ENCODE results near the gene EIF2B4.
A peak's percentile ranks its signal among the peaks of the same experiment; 100 is the strongest.

Gene EIF2B4

DNA sequence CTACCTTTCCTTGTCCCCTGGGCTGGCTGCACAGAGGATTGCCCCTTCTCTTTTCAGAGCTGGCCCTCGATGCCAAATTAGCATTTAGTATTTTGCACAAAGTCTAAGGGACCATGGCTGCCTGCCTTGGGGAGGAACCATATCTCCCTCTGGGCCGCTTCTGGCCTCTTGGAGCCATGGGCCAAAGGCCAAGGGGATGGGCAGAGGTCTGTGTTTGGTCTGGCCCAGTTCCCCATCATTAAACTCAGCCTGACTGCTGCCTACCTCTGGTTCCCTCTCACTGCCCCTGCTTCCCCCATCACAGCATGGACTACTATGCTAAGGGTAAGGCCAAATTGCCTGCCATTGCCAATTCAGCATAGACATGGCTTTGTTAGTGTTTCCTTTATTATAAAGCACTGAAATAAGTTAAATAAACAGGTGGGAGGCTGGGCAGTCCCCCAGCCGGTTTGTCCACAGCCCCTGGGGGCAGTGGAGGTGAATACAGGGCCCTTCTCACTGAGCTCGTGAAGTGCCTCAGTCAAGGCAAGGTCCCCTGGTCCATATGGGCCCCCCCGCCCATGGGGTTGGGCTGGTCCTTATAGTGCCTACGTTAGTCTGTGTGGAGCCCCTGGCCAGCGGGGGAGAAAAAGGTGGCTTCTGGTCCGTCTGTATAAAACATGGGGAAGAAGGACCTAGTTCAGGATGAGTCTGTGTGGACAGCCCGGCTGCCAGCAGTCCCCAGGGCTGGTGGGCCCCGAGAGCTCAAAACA is 6.9 kb upstream of the EIF2B4 start:
- Histone ChIP-seq H2BK120ac (ENCODE audit: low read depth, low read length) (no peak overlapping the region), H2AFZ (ENCODE audit: low read depth, low read length) (no peak overlapping the region), H3K4me3 (ENCODE audit: insufficient read depth in 1 of 2, low read depth in 1 of 2, low read length in 2 of 2) (no peak overlapping the region), H3K9ac (ENCODE audit: low read length) (peak overlapping the region; percentile 10), H3K79me1 (replicated peaks; ENCODE audit: low read length, poor library complexity, severe bottlenecking) (peaks cover 30% of the 10 kb centered on the region), H3K4me2 (ENCODE audit: low read length, poor library complexity, severe bottlenecking) (no peak overlapping the region), H4K91ac (ENCODE audit: low read length) (no peak overlapping the region), H2BK15ac (ENCODE audit: low read depth, poor library complexity, severe bottlenecking) (no peak overlapping the region), H4K8ac (ENCODE audit: low read length) (no peak overlapping the region), H3K36me3 (ENCODE audit: control insufficient read depth in 1 of 2, insufficient read depth in 2 of 2, low read depth in 1 of 2, low read length in 2 of 2) (peaks cover 72 to 77% of the 10 kb centered on the region in 2 experiments), H3K4ac (ENCODE audit: low read depth in 1 of 2, low read length in 2 of 2) (no peak overlapping the region), H2BK12ac (ENCODE audit: low read length in 2 of 2) (no peak overlapping the region), H3K9me3 (ENCODE audit: control insufficient read depth, low read length) (no peaks in the 10 kb centered on the region), H3K23ac (ENCODE audit: low read length in 2 of 2) (no peak overlapping the region), H3K4me1 (ENCODE audit: control insufficient read depth, insufficient read depth, low read depth, low read length) (peaks cover 25% of the 10 kb centered on the region), H2AK5ac (ENCODE audit: low read length, severe bottlenecking) (no peak overlapping the region), H2BK5ac (ENCODE audit: low read depth, low read length, poor library complexity, severe bottlenecking) (no peak overlapping the region), H3K14ac (ENCODE audit: low read length in 2 of 2) (no peak overlapping the region), H3K27ac (ENCODE audit: low read length, poor library complexity, severe bottlenecking) (no peak overlapping the region), H3K27me3 (ENCODE audit: control insufficient read depth in 1 of 2, insufficient read depth in 1 of 2, low read length in 2 of 2) (no peaks in the 10 kb centered on the region), H3K18ac (ENCODE audit: low read depth in 1 of 2, low read length in 2 of 2) (no peak overlapping the region)
- 83% methylated on average over 10 of the region's 10 CpGs for WGBS
- DNase-seq = no peak

DNA sequence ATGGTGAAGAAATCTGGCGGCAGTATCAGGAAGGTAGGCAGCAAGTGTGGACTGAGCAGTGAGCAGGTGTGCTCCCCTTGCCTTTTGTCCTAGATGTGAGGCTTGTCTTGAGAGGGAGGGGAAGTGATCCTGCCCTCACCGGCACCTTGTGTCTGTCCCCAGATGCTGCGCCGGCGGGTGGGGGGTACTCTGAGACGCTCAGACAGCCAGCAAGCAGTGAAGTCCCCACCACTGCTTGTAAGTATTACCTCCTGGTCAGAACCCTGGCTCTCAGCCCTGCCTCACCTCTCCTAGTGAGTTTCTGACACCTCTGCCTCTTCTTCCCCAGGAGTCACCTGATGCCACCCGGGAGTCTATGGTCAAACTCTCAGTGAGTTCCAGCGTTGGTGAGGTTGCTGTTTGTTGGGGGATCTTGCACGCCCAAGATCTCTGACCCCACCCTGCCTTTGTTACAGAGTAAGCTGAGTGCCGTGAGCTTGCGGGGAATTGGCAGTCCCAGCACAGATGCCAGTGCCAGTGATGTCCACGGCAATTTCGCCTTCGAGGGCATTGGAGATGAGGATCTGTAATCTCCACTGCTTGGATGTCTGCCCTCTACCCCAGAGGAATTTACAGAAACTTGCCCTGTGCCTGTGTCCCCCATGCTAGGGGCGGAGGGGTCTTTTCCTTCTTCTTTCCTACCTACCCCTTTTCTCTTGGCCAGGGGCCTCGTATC is 6.2 kb upstream of the EIF2B4 start:
- no peak overlapping the region for H2AFZ ChIP-seq (ENCODE audit: low read depth, low read length)
- no peak overlapping the region for H2BK120ac ChIP-seq (ENCODE audit: low read depth, low read length)
- H2BK15ac ChIP-seq (ENCODE audit: low read depth, poor library complexity, severe bottlenecking) = no peak overlapping the region
- peaks cover 25% of the 10 kb centered on the region for H3K4me1 ChIP-seq (ENCODE audit: control insufficient read depth, insufficient read depth, low read depth, low read length)
- no peaks in the 10 kb centered on the region for H3K9me3 ChIP-seq (ENCODE audit: control insufficient read depth, low read length)
- DNase-seq = no peak
- WGBS = 97% methylated on average over 16 of the region's 16 CpGs
- no peak overlapping the region for H3K23ac ChIP-seq (ENCODE audit: low read length in 2 of 2)
- H3K18ac ChIP-seq (ENCODE audit: low read depth in 1 of 2, low read length in 2 of 2) = no peak overlapping the region
- no peak overlapping the region for H3K4me2 ChIP-seq (ENCODE audit: low read length, poor library complexity, severe bottlenecking)
- H3K4ac ChIP-seq (ENCODE audit: low read depth in 1 of 2, low read length in 2 of 2) = no peak overlapping the region
- no peak overlapping the region for H2BK5ac ChIP-seq (ENCODE audit: low read depth, low read length, poor library complexity, severe bottlenecking)
- no peaks in the 10 kb centered on the region for H3K27me3 ChIP-seq (ENCODE audit: control insufficient read depth in 1 of 2, insufficient read depth in 1 of 2, low read length in 2 of 2)
- H3K9ac ChIP-seq (ENCODE audit: low read length) = peak overlapping the region; percentile 10
- no peak overlapping the region for H2BK12ac ChIP-seq (ENCODE audit: low read length in 2 of 2)
- H3K4me3 ChIP-seq (ENCODE audit: insufficient read depth in 1 of 2, low read depth in 1 of 2, low read length in 2 of 2) = no peak overlapping the region
- H4K8ac ChIP-seq (ENCODE audit: low read length) = peak overlapping the region; percentile 14
- H3K36me3 ChIP-seq (ENCODE audit: control insufficient read depth in 1 of 2, insufficient read depth in 2 of 2, low read depth in 1 of 2, low read length in 2 of 2) = peaks cover 65 to 71% of the 10 kb centered on the region in 2 experiments
- no peak overlapping the region for H4K91ac ChIP-seq (ENCODE audit: low read length)
- peaks cover 30% of the 10 kb centered on the region for H3K79me1 ChIP-seq (replicated peaks; ENCODE audit: low read length, poor library complexity, severe bottlenecking)
- H3K14ac ChIP-seq (ENCODE audit: low read length in 2 of 2) = no peak overlapping the region
- no peak overlapping the region for H3K27ac ChIP-seq (ENCODE audit: low read length, poor library complexity, severe bottlenecking)
- no peak overlapping the region for H2AK5ac ChIP-seq (ENCODE audit: low read length, severe bottlenecking)

DNA sequence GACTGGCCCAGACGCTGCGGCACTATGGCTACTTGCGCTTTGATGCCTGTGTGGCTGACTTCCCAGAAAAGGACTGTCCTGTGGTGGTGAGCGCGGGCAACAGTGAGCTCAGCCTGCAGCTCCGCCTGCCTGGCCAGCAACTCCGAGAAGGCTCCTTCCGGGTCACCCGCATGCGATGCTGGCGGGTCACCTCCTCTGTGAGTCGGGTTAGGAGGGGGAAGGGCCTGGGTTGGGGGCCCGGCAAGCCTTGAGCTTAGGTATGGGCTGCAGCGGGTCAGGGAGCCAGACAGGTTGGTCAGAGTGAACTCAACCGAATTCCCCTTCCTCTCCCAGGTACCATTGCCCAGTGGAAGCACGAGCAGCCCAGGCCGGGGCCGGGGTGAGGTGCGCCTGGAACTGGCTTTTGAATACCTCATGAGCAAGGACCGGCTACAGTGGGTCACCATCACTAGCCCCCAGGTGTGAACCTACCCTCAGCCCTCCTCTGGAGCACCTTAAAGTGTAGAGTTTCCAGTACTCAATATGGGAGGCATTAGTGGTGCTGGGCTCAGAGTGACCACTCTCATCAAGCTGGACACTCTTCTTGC is 5.5 kb upstream of the EIF2B4 start:
- no peak overlapping the region for H3K23ac ChIP-seq (ENCODE audit: low read length in 2 of 2)
- WGBS = 96% methylated on average over 12 of the region's 20 CpGs
- no peaks in the 10 kb centered on the region for H3K27me3 ChIP-seq (ENCODE audit: control insufficient read depth in 1 of 2, insufficient read depth in 1 of 2, low read length in 2 of 2)

DNA sequence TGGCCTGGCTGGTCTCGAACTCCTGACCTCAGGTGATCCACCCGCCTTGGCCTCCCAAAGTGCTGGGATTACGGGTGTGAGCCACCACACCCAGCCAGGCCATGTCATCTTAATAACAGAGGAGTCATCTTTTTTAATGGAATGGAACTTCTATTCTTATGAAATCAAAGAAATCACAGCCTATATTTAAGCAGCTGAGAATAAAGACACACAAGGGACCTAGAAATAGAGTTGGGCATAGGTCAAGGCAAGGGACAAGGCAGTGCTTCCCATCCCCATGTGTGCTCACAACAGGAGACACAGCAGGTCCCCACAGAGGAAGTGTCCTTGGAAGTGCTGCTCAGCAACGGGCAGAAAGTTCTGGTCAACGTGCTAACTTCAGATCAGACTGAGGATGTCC is 3.4 kb upstream of the EIF2B4 start:
- no peak overlapping the region for H4K8ac ChIP-seq (ENCODE audit: low read length)
- H2AK5ac ChIP-seq (ENCODE audit: low read length, severe bottlenecking) = no peak overlapping the region
- peak overlapping the region; percentile 9 for H4K91ac ChIP-seq (ENCODE audit: low read length)
- H2BK120ac ChIP-seq (ENCODE audit: low read depth, low read length) = no peak overlapping the region
- DNase-seq = no peak
- H3K9me3 ChIP-seq (ENCODE audit: control insufficient read depth, low read length) = no peaks in the 10 kb centered on the region
- H3K27ac ChIP-seq (ENCODE audit: low read length, poor library complexity, severe bottlenecking) = no peak overlapping the region
- no peaks in the 10 kb centered on the region for H3K27me3 ChIP-seq (ENCODE audit: control insufficient read depth in 1 of 2, insufficient read depth in 1 of 2, low read length in 2 of 2)
- peaks cover 32% of the 10 kb centered on the region for H3K79me1 ChIP-seq (replicated peaks; ENCODE audit: low read length, poor library complexity, severe bottlenecking)
- no peak overlapping the region for H3K18ac ChIP-seq (ENCODE audit: low read depth in 1 of 2, low read length in 2 of 2)
- no peak overlapping the region for H2BK15ac ChIP-seq (ENCODE audit: low read depth, poor library complexity, severe bottlenecking)
- WGBS = 96% methylated on average over 4 of the region's 5 CpGs
- H2BK5ac ChIP-seq (ENCODE audit: low read depth, low read length, poor library complexity, severe bottlenecking) = no peak overlapping the region
- H3K23ac ChIP-seq (ENCODE audit: low read length in 2 of 2) = no peak overlapping the region
- no peak overlapping the region for H3K4ac ChIP-seq (ENCODE audit: low read depth in 1 of 2, low read length in 2 of 2)
- H3K36me3 ChIP-seq (ENCODE audit: control insufficient read depth in 1 of 2, insufficient read depth in 2 of 2, low read depth in 1 of 2, low read length in 2 of 2) = peaks cover 56 to 68% of the 10 kb centered on the region in 2 experiments
- H3K4me3 ChIP-seq (ENCODE audit: insufficient read depth in 1 of 2, low read depth in 1 of 2, low read length in 2 of 2) = no peak overlapping the region
- no peak overlapping the region for H2BK12ac ChIP-seq (ENCODE audit: low read length in 2 of 2)
- no peak overlapping the region for H3K4me2 ChIP-seq (ENCODE audit: low read length, poor library complexity, severe bottlenecking)
- H3K9ac ChIP-seq (ENCODE audit: low read length) = no peak overlapping the region
- H3K14ac ChIP-seq (ENCODE audit: low read length in 2 of 2) = no peak overlapping the region
- peaks cover 21% of the 10 kb centered on the region for H3K4me1 ChIP-seq (ENCODE audit: control insufficient read depth, insufficient read depth, low read depth, low read length)
- H2AFZ ChIP-seq (ENCODE audit: low read depth, low read length) = no peak overlapping the region

More for the DNA sequence above, 5.5 kb upstream of the EIF2B4 start:
- H3K18ac ChIP-seq (ENCODE audit: low read depth in 1 of 2, low read length in 2 of 2) = no peak overlapping the region
- H3K9ac ChIP-seq (ENCODE audit: low read length) = no peak overlapping the region
- peak overlapping the region; percentile 56 for H4K8ac ChIP-seq (ENCODE audit: low read length)
- H2BK5ac ChIP-seq (ENCODE audit: low read depth, low read length, poor library complexity, severe bottlenecking) = no peak overlapping the region
- no peak overlapping the region for H2AFZ ChIP-seq (ENCODE audit: low read depth, low read length)
- no peak overlapping the region for H3K4me2 ChIP-seq (ENCODE audit: low read length, poor library complexity, severe bottlenecking)
- H3K9me3 ChIP-seq (ENCODE audit: control insufficient read depth, low read length) = no peaks in the 10 kb centered on the region
- no peak overlapping the region for H2BK15ac ChIP-seq (ENCODE audit: low read depth, poor library complexity, severe bottlenecking)
- H3K27ac ChIP-seq (ENCODE audit: low read length, poor library complexity, severe bottlenecking) = no peak overlapping the region
- peaks cover 30% of the 10 kb centered on the region for H3K79me1 ChIP-seq (replicated peaks; ENCODE audit: low read length, poor library complexity, severe bottlenecking)
- no peak for DNase-seq
- no peak overlapping the region for H3K14ac ChIP-seq (ENCODE audit: low read length in 2 of 2)
- no peak overlapping the region for H4K91ac ChIP-seq (ENCODE audit: low read length)
- peaks cover 22% of the 10 kb centered on the region for H3K4me1 ChIP-seq (ENCODE audit: control insufficient read depth, insufficient read depth, low read depth, low read length)
- H3K4me3 ChIP-seq (ENCODE audit: insufficient read depth in 1 of 2, low read depth in 1 of 2, low read length in 2 of 2) = no peak overlapping the region
- H2BK120ac ChIP-seq (ENCODE audit: low read depth, low read length) = no peak overlapping the region
- H2BK12ac ChIP-seq (ENCODE audit: low read length in 2 of 2) = no peak overlapping the region
- H3K4ac ChIP-seq (ENCODE audit: low read depth in 1 of 2, low read length in 2 of 2) = no peak overlapping the region
- H2AK5ac ChIP-seq (ENCODE audit: low read length, severe bottlenecking) = no peak overlapping the region
- peaks cover 59 to 69% of the 10 kb centered on the region in 2 experiments for H3K36me3 ChIP-seq (ENCODE audit: control insufficient read depth in 1 of 2, insufficient read depth in 2 of 2, low read depth in 1 of 2, low read length in 2 of 2)
